GM21619 (cell line): ENCODE measurements around the gene KLK5.
"Not testable (repeated sequence)": the region's sequence is repeated elsewhere in the genome, so short reads cannot be mapped to it uniquely, and the experiment has no call there.

Experiments used
- ATAC-seq: cut with Tn5 transposase; IDR thresholded peaks from one replicate; pipeline ENCODE4 v1.9.1; 2021; ENCODE audit not compliant: unreplicated experiment

The KLK5 gene

DNA sequence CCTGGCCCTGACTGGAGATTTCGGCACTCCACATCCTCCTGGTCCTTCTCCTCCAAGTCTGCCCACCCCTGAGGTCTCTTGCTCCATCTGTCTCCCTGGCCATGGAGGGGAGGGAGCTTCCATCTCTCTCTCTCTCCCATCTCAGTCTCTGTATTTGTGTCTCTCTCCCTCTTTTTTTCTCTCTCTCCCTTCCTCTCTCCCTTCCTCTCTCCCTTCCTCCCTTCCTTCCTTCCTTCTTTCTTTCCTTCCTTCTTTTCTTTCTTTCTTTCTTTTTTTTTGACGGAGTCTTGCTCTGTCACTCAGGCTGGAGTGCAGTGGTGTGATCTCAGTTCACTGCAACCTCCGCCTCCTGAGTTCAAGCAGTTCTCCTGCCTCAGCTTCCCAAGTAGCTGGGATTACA, 17.0 kb upstream of the KLK5 start:
- ATAC-seq = not testable (repeated sequence)

DNA sequence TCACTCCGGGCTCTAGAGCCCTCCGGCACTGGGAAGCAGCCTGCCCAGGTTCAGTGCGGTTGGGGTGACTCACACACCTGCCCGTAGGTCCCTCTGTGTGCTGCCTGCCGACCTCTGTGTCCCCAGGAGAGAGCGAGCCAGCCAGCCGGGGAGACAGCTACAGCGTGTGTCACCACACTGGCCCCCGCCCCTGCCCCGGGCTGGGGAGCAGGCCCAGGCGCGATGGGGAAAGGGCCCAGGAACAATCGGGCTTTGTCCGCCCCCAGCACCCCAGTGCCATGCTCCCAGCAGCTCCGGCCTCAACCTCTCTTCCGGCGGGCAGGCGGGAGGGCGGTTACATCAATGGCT, 16.5 kb upstream of the KLK5 start, which contains the start of gene KLK6:
Gene KLK6 (minus strand): TSS at position 179 of the 348 bp plus-strand sequence. CDS start 1,487 bp downstream, outside the sequence.
- no peak for ATAC-seq

- no peak for ATAC-seq
Observed at GRCh38 chr19:50968716-50969412, 16.0 kb upstream of the KLK5 start.

- ATAC-seq = no peak
Observed at GRCh38 chr19:50967929-50968715, 15.3 kb upstream of the KLK5 start.

- no peak for ATAC-seq
Observed at GRCh38 chr19:50964266-50964665, 11.4 kb upstream of the KLK5 start.

- no peak for ATAC-seq
Observed at GRCh38 chr19:50963381-50963780, 10.5 kb upstream of the KLK5 start.

DNA sequence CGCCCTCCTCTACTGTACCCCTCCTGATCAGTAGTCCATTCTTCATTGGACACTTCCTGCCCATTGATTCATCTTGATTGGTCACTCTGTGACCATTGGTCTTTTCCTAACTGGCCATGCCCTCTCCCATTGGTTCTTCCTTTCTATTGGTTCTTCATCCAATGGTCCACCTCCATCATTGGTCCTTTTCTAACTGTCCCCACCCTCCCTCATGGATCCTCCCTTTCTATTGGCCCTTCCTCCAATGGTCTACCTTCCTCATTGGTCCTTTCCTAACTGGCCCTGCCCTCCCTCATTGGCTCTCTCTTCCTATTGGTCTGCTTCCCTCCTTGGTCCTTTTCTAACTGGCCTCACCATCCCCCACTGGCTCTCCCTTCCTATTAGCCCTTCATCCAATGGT, 9.4 kb upstream of the KLK5 start:
- no peak for ATAC-seq

DNA sequence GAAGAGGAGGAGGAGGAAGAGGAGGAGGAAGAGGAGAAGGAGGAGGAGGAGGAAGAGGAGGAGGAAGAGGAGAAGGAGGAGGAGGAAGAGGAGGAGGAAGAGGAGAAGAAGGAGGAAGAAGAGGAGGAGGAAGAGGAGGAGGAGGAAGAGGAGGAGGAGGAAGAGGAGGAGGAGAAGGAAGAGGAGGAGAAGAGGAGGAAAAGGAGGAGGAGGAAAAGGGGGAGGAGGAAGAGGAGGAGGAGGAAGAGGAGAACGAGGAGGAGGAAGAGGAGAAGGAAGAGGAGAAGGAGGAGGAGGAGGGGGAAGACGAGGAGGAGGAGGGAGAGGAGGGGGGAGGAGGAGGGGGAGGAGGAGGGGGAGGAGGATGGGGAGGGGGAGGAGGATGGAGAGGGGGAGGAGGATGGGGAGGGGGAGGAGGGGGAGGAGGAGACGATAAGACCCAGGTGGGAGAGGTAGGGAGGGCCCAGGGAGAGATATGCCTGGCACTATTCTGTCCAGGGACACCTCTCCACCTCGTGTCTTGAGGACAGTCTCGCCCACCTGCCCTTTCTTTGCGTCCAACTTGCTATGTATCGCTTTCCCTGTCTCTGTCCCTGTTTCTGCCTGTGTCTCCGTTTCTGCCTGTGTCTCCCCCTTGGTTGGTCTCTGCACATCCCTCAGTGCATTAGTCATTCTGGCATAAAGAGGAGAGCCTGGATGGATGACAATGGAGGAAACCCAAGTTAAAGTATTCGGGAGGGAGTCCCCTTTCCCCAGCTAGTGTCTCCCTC, 7.1 kb upstream of the KLK5 start:
- no peak for ATAC-seq

- no peak for ATAC-seq
Observed at GRCh38 chr19:50957587-50957986, 4.7 kb upstream of the KLK5 start.

- no peak for ATAC-seq
Observed at GRCh38 chr19:50949861-50950260, 3.0 kb downstream of the KLK5 start.

DNA sequence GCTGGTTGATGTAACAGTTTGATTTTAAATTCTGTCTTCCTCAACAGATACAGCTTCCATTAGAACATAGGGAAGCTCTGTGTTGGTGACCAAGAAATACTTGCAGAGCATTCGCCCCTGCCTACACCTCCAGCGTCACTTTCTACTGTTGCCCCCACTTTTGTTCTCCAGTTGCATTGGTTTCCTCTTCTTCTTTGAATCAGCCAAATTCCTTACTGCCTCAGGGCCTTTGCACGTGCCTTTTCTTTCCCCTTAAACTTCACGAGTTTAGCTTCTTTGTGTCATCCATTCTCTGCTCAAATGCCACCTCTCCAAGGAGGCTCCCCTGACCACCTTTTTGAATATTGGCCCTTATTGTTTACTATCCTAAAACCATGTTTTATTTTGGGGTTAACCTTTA, 5.7 kb downstream of the KLK5 start:
- no peak for ATAC-seq

DNA sequence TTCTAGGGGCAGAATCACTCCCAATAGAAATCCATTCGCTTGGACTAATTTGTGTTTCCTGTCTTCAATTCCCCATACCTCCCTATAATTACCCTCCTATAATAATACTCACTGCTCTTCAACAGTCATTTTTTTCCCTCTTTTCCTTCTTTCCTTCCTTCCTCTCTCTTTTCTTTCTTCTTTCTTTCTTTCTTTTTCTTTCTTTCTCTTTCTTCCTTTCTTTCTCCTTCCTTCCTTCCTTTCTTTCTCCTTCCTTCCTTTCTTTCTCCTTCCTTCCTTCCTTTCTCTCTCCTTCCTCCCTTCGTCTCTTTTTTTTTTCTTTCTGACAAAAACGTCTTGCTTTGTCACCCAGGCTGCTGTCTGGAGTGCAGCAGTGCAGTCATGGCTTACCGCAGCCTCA, 8.0 kb downstream of the KLK5 start:
- ATAC-seq = no peak

GRCh38 chr19:50943074-50943828, 9.6 kb downstream of the KLK5 start:
- no peak for ATAC-seq

DNA sequence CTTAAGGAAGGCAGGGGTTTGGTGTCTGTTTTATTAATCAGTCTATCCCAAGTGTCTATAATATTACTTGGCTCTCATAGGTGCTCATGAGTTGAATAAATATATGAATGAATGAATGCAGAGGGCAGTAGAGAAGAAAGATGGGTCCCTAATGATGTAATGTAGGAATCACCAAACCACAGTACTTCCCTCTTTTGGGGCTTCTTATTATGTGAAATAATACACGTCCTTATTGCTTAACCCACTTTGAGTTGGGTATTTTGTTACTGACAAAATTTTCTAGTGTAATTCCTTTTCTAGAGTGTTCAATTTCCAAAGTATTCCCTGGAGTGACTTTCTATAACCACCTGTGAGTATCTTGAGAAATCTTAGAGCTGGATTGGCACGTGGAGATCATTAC, 13.2 kb downstream of the KLK5 start:
- ATAC-seq = no peak

DNA sequence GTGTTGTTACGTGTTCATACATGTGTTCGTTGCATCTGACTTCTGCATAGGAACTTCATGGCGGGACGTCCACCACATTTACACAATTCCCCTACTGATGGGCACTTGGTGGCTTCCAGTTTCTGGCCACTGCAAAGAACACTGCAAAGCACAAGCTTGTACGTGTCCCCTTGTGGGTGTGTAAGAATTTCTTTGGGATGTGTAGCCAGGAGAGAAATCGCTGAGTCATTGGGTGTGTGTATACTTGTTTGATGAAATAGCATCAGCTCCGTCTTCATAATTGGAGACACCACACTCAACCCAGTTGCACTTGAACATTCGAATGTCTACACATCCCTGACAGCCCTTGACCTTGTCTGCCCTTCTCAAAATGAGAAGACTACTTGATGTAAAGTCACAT, 19.2 kb downstream of the KLK5 start:
- ATAC-seq = no peak

DNA sequence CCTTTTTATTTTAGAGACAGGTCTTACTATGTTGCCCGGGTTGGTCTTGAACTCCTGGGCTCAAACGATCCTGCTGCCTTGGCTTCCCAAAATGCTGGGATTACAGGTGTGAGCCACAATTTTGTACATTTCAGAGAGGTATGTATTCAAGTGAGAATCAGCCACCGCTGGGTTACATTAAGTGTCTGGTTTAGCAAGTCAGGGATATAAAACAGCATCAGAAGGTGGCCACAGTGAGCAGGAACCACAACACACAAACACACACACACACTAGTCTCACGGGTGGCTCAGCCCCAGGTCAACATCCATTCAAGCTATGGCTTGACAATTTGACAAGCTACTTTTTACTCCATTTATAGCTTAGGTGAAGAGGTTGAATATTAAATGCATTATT, 20.2 kb downstream of the KLK5 start:
- no peak for ATAC-seq

DNA sequence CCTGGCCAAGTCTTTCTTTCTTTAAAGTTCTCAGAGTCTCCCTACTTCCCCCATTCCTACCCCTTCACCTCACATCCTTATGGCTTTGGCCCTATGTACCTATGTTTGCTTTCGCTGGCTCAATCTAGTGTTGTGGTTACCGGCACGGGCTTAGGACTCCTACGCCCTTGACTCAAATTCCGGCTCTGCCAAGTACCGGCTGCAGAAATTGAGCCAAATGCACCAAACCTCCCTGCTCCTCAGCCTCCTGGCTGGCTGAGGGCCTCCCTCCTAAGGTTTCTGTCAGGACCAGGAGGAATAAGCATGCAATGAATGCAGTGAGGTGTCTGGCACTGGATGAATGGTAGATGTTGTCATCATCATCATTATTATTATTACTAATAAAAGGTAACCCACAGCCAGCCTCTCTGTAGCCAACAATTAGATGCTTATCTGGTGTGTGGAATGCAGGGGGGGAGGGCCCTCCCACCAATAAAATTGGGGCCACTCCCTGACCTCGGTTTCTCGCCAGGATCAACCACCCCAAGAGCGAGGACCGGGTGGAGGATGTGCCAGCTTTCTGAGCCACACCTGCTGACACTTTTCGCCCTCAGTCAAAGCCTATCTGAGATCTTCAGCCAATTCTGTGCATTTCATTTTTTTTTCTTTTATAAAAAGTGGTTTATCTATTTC, 20.7 kb downstream of the KLK5 start:
- ATAC-seq = no peak

DNA sequence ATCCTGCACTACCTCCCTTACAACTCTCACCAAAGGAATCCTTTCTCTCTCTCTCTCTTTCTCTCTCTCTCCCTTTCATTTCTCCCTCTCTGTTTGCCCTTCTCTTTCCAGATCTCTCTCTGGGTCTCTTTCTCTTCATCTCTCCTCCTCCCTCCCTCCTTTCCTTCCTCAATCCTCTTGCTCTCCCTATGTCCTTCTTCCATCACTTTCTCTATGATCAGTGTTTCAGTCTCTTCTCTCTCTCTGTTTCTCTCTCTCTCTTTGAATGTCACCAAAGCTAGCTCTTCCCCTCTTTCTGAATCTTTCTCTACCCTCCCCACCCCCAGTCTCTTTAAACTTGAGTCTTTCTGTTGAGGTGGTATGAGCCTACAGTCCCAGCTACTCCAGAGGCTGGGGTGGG, 21.8 kb downstream of the KLK5 start:
- no peak for ATAC-seq

- ATAC-seq = no peak
Observed at GRCh38 chr19:50928831-50929230, 24.0 kb downstream of the KLK5 start.

- no peak for ATAC-seq
Observed at GRCh38 chr19:50926144-50926543, 26.7 kb downstream of the KLK5 start.

DNA sequence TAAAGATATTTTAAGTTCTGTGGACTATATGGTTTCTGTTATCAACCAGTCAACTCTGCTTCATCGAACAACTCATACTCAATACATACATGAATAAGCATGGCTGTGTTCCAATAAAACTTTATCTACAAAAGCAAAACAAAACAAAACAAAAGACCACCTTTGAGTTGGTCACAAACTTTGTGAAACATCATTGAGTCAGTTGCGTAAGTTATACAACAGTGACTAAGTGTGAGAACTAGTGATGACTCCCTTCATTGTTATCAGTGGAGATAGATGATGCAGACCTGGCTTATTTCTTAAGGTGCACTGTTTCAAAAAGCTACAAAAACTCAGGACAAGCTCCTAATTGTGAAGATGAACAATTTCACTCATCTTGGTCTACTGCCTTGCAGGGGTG, 27.1 kb downstream of the KLK5 start:
- no peak for ATAC-seq
